SK-N-SH treated with all-trans-retinoic acid at 6 μM for 48 hours (cell line): ENCODE data around the gene ROPN1L.

ENCODE experiments used
- ARNTL ChIP-seq: fragments of 450-650 bp; formaldehyde crosslinking; IDR thresholded peaks from 2 replicates; pipeline ENCODE4 v1.5.0; 2020; ENCODE audit warnings: low read depth, mild to moderate bottlenecking, moderate library complexity, borderline replicate concordance
- BACH2 ChIP-seq: fragments of 250-450 bp; sonication (Bioruptor Pico); IDR thresholded peaks from 2 replicates; pipeline ENCODE4 v1.9.0; 2021; ENCODE audit warnings: mild to moderate bottlenecking, borderline replicate concordance
- GLIS3 ChIP-seq: fragments of 250-450 bp; sonication (Bioruptor Pico); IDR thresholded peaks from 2 replicates; pipeline ENCODE4 v1.5.0; 2020; ENCODE audit warnings: mild to moderate bottlenecking, moderate library complexity
- ISL1 ChIP-seq: fragments of 250-450 bp; sonication (Bioruptor Pico); IDR thresholded peaks from 2 replicates; pipeline ENCODE4 v2.1.2; 2022; ENCODE audit warnings: mild to moderate bottlenecking, moderate library complexity
- PATZ1 ChIP-seq: fragments of 250-450 bp; sonication (Bioruptor Pico); IDR thresholded peaks from 2 replicates; pipeline ENCODE4 v1.8.0; 2020; ENCODE audit warnings: mild to moderate bottlenecking, moderate library complexity, borderline replicate concordance
- SNAI2 ChIP-seq: fragments of 250-450 bp; sonication (Bioruptor Pico); IDR thresholded peaks from 2 replicates; pipeline ENCODE4 v1.5.0; 2020; ENCODE audit warnings: mild to moderate bottlenecking, moderate library complexity
- TCF4 ChIP-seq: fragments of 250-450 bp; sonication (Bioruptor Pico); IDR thresholded peaks from 2 replicates; pipeline ENCODE4 v1.8.0; 2021; ENCODE audit warnings: mild to moderate bottlenecking, moderate library complexity, borderline replicate concordance
- TOX ChIP-seq: fragments of 250-450 bp; sonication (Bioruptor Pico); IDR thresholded peaks from 2 replicates; pipeline ENCODE4 v1.8.0; 2021; ENCODE audit warnings: mild to moderate bottlenecking, moderate library complexity, borderline replicate concordance

DNA sequence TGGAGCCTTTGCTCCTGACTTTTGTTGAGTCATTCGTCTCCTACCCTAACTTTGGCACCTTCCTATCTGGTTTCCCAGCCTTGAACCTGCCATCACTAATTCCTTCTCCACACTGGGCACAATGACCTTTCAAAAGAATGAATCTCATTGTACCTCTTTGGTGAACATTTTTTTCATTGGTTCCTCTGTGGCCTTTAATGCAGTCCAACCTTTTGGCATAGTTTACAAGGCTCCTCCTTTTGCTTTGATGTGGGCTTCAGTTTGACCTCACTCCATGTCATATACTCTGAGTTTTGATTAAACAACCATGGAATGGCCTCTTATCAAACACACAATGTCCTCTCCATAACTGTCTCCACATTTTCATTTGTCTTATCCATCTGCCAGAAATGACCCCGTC lies 14.5 kb upstream of the ROPN1L start:
- no peak for TF ChIP-seq SNAI2 (CRISPR knock-in tag)
- TF ChIP-seq TOX (CRISPR knock-in tag) = no peak
- TF ChIP-seq BACH2 (CRISPR knock-in tag) = no peak
- TF ChIP-seq TCF4 (CRISPR knock-in tag) = no peak
- no peak for TF ChIP-seq PATZ1 (CRISPR knock-in tag)
- TF ChIP-seq GLIS3 = no peak
- no peak for TF ChIP-seq ARNTL (CRISPR knock-in tag)
- TF ChIP-seq ISL1 (CRISPR knock-in tag) = no peak
